Chondrocyte (in vitro differentiated cells): ENCODE measurements around the gene LIME1. TPM values are rescaled to one million over a fixed set of nuclear protein-coding genes. Genes with fewer than 3 reads are reported as not detected.

Source experiments
- DNase-seq: peaks from one replicate; pipeline ENCODE4 v3.0.0; 2021; ENCODE audit warnings: mixed read lengths, low spot score
- H3K27ac Mint-ChIP-seq: one replicate; pipeline ENCODE4 v1.8.0; 2021; ENCODE audit warnings: mild to moderate bottlenecking, moderate library complexity, mixed read lengths; ENCODE audit not compliant: unreplicated experiment
- H3K27me3 Mint-ChIP-seq: 2 replicates; pipeline ENCODE4 v1.8.0; 2021; ENCODE audit warnings: low read depth, mixed read lengths
- H3K36me3 Mint-ChIP-seq: 2 replicates; pipeline ENCODE4 v1.8.0; 2021; ENCODE audit warnings: low read depth, mixed read lengths
- H3K4me1 Mint-ChIP-seq: 2 replicates; pipeline ENCODE4 v1.8.0; 2021; ENCODE audit warnings: low read depth, mild to moderate bottlenecking, mixed read lengths
- H3K4me3 Mint-ChIP-seq: one replicate; pipeline ENCODE4 v1.8.0; 2021; ENCODE audit warnings: mild to moderate bottlenecking, moderate library complexity, mixed read lengths; ENCODE audit not compliant: unreplicated experiment
- H3K9me3 Mint-ChIP-seq: 2 replicates; pipeline ENCODE4 v1.8.0; 2021; ENCODE audit warnings: low read depth, mixed read lengths
- total RNA-seq: library from RNA; stranded (reverse); gene quantifications from 3 replicates; pipeline ENCODE4 v1.2.1, GENCODE V29; 2021
- TF ChIP-seq, protein P1 (sequence below): fragments of 200-600 bp; sonication (generic); IDR thresholded peaks from 2 replicates; pipeline ENCODE4 v1.5.0; 2021; ENCODE audit warnings: antibody characterized with exemption, mild to moderate bottlenecking, moderate library complexity

Gene LIME1
- total RNA-seq, 1 donor from 2014 or later, result 6.8 TPM

DNA sequence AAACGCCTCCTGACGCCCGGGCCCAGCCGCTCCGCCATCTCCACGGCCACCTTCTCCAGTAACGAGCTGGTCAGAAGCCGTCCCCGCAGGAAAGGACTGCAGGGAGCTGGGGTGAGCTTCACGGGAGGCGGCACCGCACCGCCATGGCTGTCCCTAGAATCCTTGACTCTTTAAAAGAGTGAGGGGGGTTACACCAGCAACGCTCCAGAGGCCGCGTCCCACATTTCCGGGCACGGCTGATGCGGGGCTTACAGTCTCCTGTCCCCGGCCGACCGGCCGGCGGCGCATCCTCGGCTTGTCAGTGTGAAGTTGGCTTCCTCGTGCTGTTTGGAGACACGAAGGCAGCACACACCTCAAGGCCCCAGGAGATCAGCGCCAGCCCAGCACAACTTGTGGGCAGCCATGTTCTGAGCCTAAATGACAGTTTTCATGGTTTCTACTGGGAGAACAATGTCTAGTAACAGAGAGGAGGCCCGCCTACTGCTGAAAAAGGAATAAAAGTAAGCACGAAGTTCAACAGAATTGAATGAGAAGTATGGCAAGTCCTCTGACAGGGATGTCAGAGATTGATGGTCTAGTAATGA is 33.5 kb downstream of the LIME1 start:
- H3K4me1 Mint-ChIP-seq, result peaks cover 10% of the 10 kb centered on the region
- DNase-seq, result no peak
- no peak overlapping the region for H3K4me3 Mint-ChIP-seq
- H3K9me3 Mint-ChIP-seq, result no peaks in the 10 kb centered on the region
- no peak overlapping the region for H3K27ac Mint-ChIP-seq
- TF ChIP-seq, protein P1, sequence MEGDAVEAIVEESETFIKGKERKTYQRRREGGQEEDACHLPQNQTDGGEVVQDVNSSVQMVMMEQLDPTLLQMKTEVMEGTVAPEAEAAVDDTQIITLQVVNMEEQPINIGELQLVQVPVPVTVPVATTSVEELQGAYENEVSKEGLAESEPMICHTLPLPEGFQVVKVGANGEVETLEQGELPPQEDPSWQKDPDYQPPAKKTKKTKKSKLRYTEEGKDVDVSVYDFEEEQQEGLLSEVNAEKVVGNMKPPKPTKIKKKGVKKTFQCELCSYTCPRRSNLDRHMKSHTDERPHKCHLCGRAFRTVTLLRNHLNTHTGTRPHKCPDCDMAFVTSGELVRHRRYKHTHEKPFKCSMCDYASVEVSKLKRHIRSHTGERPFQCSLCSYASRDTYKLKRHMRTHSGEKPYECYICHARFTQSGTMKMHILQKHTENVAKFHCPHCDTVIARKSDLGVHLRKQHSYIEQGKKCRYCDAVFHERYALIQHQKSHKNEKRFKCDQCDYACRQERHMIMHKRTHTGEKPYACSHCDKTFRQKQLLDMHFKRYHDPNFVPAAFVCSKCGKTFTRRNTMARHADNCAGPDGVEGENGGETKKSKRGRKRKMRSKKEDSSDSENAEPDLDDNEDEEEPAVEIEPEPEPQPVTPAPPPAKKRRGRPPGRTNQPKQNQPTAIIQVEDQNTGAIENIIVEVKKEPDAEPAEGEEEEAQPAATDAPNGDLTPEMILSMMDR, result no peak
- H3K27me3 Mint-ChIP-seq, result no peaks in the 10 kb centered on the region
- peaks cover 6% of the 10 kb centered on the region for H3K36me3 Mint-ChIP-seq

DNA sequence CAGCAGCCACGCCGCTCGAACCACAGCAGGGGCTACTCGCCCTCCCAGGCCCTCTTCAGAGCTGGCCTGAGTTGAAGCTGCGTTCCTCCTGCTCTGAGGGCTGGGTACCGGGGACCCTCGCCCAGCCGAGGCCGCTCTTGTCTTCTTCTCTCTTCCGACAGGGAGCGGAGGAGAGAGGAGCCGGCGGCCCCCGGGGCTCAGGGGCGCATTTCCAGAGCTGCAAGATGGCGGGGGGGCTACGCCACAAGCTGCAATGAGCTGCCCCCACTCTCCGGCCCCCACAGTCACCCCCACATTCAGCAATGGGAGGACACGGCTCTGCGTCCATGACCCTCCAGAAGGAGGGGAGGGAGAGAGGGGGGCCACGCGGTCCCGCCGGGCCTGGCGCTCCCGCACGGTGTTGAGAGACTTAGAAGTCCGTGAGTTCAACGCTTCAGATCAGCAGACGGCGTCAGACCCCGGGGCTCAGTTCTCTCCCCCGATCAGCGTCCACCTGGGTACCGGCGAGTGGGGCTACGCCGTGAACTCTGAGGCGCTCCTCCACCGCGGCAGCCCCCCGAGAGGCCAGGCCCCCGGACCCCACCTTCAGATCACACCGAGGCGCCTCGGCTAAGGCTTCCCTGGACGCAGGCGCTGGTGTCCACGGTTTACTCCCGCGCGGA is 34.7 kb downstream of the LIME1 start:
- DNase-seq, result no peak
- TF ChIP-seq, protein P1, result no peak
- H3K4me1 Mint-ChIP-seq, result peaks cover 15% of the 10 kb centered on the region
- H3K9me3 Mint-ChIP-seq, result no peaks in the 10 kb centered on the region
- H3K27ac Mint-ChIP-seq, result no peak overlapping the region
- peaks cover 4% of the 10 kb centered on the region for H3K36me3 Mint-ChIP-seq
- no peak overlapping the region for H3K4me3 Mint-ChIP-seq
- H3K27me3 Mint-ChIP-seq, result no peaks in the 10 kb centered on the region

DNA sequence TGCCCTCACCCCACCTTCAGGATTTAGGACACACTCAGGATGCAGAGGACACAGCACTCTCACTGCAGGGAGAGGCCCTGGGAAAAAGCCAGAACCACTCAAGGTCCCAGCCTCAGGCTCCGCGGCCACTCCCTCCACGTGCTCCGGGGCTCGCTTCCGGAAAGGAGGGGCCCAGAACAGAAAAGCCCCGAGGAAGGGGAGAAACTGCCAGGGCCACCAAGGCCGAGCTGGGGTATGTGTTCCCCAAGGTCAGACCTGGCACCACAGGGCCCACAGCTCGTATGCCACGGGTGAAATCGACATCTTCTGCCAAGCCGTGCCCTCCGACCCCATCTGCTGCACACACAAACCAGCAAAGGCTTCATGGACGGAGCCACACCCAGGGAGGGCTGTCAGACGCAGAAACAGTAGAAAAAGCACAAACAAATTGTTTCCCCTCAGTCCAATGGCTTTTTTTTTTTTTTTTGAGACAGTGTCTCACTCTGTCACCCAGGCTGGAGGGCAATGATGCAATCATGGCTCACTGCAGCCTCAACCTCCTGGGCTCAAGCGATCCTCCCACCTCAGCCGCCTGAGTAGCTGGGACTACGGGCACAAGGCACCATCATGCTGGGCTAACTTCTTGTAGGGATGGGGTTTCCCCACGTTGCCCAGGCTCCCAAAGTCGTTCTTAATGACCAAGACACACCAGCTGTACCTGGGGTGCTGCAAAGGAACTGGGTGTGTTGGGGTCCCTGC is 36.5 kb downstream of the LIME1 start:
- H3K27me3 Mint-ChIP-seq, result no peaks in the 10 kb centered on the region
- H3K4me1 Mint-ChIP-seq, result peaks cover 15% of the 10 kb centered on the region
- TF ChIP-seq, protein P1, result no peak
- no peaks in the 10 kb centered on the region for H3K9me3 Mint-ChIP-seq
- no peak overlapping the region for H3K4me3 Mint-ChIP-seq
- H3K27ac Mint-ChIP-seq, result peak overlapping the region; percentile 68
- H3K36me3 Mint-ChIP-seq, result peaks cover 1% of the 10 kb centered on the region
- no peak for DNase-seq

DNA sequence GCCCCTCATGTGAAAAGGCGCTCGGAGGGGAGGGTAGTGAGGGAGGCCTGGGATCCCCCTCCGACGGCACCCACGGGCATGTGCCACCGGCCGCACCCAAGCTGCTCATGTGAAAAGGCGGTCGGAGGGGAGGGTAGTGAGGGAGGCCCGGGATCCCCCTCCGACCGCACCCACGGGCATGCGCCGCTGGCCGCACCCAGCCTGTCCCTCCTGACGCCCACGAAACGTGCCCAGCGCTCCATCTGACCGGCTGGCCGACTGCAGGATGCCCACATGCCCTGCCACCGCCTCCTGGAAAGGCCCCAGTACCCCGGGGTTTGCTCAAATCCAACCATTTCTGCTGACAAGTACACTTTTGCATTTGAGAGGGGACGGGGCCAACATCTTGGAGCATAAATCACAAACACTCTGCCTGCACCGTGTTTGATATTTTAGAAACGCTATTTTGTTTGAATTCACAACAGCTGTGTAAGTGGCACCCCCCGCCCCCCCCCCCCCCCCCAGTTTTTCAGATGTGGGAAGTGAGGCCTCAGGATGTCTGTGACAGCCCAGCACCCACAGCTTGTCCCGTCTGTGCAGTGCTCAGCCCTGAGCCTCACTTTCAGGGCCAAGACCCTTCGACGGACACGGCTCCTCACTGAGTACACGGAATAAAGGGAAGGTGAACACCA is 37.2 kb downstream of the LIME1 start:
- H3K9me3 Mint-ChIP-seq, result no peaks in the 10 kb centered on the region
- H3K27ac Mint-ChIP-seq, result no peak overlapping the region
- DNase-seq, result no peak
- peaks cover 1% of the 10 kb centered on the region for H3K36me3 Mint-ChIP-seq
- H3K4me3 Mint-ChIP-seq, result peak overlapping the region; percentile 26
- H3K27me3 Mint-ChIP-seq, result no peaks in the 10 kb centered on the region
- TF ChIP-seq, protein P1, result no peak
- H3K4me1 Mint-ChIP-seq, result peaks cover 15% of the 10 kb centered on the region

DNA sequence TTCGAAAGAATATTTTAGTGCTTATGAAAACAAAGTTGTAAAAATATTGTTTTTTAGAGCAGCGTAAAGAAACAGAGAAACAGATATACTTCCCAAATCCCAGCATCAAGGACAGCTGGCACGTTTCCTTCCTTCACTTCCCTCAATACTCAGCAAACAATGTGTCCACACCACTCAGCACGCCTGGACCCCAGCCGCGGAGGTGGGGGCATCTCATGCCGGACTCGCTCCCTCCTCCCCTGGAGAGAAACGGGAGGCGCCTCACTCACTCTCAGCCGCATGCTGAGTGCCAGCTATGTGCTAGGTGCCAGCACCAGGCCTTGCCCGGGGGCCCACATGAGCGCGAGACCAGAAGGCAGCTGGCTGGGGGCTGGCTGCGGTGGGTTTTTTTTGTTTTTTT is 37.8 kb downstream of the LIME1 start:
- Mint-ChIP-seq H3K27ac (no peak overlapping the region), H3K9me3 (no peaks in the 10 kb centered on the region), H3K4me3 (peak overlapping the region; percentile 26), H3K27me3 (no peaks in the 10 kb centered on the region), H3K4me1 (peaks cover 15% of the 10 kb centered on the region), H3K36me3 (peaks cover under 1% of the 10 kb centered on the region)
- no peak for DNase-seq
- TF ChIP-seq, protein P1, result no peak
